Testis (tissue), 3 donors: Measurements from ENCODE around the gene PRPF6. TPM values are rescaled to one million over a fixed set of nuclear protein-coding genes. Genes with fewer than 3 reads are reported as not detected.
"Not testable (repeated sequence)": the region's sequence is repeated elsewhere in the genome, so short reads cannot be mapped to it uniquely, and the experiment has no call there.

ENCODE experiments used
- DNase-seq: peaks from one replicate; pipeline ENCODE4 v3.0.0-alpha.2; 2019
- H3K27ac ChIP-seq, 2 donors: fragments of 200-600 bp; sonication (generic); one replicate each; pipeline ENCODE4 v1.5.1; 2019
- H3K27me3 ChIP-seq: fragments of 200-600 bp; sonication (generic); one replicate; pipeline ENCODE4 v1.5.1; 2019
- H3K36me3 ChIP-seq: fragments of 200-600 bp; sonication (generic); one replicate; pipeline ENCODE4 v1.5.1; 2017; ENCODE audit warnings: low read depth; ENCODE audit errors: missing control alignments
- H3K4me1 ChIP-seq: fragments of 200-600 bp; sonication (generic); one replicate; pipeline ENCODE4 v1.5.1; 2019
- H3K4me3 ChIP-seq, 2 donors: fragments of 200-600 bp; sonication (generic); one replicate each; pipeline ENCODE4 v1.5.1; 2017 to 2019
- H3K9me3 ChIP-seq: fragments of 200-600 bp; sonication (generic); one replicate; pipeline ENCODE4 v1.5.1; 2017
- POLR2A ChIP-seq: fragments of 450-650 bp; IDR thresholded peaks from one replicate; pipeline ENCODE4 v1.6.1; 2017; ENCODE audit warnings: antibody characterized with exemption, mild to moderate bottlenecking, moderate library complexity
- WGBS, 2 donors: methylation state at CpG; one replicate each; pipeline ENCODE4 v1.1.5; 2018; 5-methylcytosine and 5-hydroxymethylcytosine counted together
- intact Hi-C: fragments of 100-400 bp; cut with DNase I; formaldehyde crosslinking; loops from one replicate; pipeline ENCODE4 v1.15.1; 2023; ENCODE audit warnings: low total_unique reads
- polyA plus RNA-seq: library from polyadenylated mRNA; stranded (reverse); fragments of 350-450 nt; fragmentation: Illumina TruSeq; extraction: RNeasy Lipid Tissue Mini Kit (QIAGEN cat#74804); gene quantifications from one replicate; pipeline ENCODE4 v1.2.3, GENCODE V29; 2014; ENCODE audit warnings: low read depth, low replicate concordance; ENCODE audit not compliant: insufficient read depth
- total RNA-seq, 2 donors: library from RNA; depleted of rRNA; stranded (reverse); fragments of >200 nt; gene quantifications; one replicate each; pipeline ENCODE4 v1.2.3, GENCODE V29; 2016
- TF ChIP-seq, protein P1 (sequence below), 3 experiments: fragments of 450-650 bp in 2 of 3; fragments of 200-600 bp in 1 of 3; sonication (generic) in 1 of 3; IDR thresholded peaks; one replicate each; pipeline ENCODE4 v1.5.1; 2016 to 2019; ENCODE audit warnings: antibody characterized with exemption in 3 of 3, mild to moderate bottlenecking in 2 of 3, moderate library complexity in 1 of 3

Gene PRPF6
- total and polyA plus RNA-seq, 3 donors from 2014 or later: 106 to 114 (median 107) TPM

- no peaks in the 10 kb centered on the region for H3K27me3 ChIP-seq
- no peak overlapping the region for H3K27ac ChIP-seq
- TF ChIP-seq POLR2A: no peak
- TF ChIP-seq, protein P1, sequence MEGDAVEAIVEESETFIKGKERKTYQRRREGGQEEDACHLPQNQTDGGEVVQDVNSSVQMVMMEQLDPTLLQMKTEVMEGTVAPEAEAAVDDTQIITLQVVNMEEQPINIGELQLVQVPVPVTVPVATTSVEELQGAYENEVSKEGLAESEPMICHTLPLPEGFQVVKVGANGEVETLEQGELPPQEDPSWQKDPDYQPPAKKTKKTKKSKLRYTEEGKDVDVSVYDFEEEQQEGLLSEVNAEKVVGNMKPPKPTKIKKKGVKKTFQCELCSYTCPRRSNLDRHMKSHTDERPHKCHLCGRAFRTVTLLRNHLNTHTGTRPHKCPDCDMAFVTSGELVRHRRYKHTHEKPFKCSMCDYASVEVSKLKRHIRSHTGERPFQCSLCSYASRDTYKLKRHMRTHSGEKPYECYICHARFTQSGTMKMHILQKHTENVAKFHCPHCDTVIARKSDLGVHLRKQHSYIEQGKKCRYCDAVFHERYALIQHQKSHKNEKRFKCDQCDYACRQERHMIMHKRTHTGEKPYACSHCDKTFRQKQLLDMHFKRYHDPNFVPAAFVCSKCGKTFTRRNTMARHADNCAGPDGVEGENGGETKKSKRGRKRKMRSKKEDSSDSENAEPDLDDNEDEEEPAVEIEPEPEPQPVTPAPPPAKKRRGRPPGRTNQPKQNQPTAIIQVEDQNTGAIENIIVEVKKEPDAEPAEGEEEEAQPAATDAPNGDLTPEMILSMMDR (IDR thresholded peaks at IDR 0.05): no peak
- no peak for DNase-seq
- no peaks in the 10 kb centered on the region for H3K4me1 ChIP-seq
- H3K36me3 ChIP-seq: no peaks in the 10 kb centered on the region
- H3K4me3 ChIP-seq: no peak overlapping the region
- no peaks in the 10 kb centered on the region for H3K9me3 ChIP-seq
- intact Hi-C loops: no loop called here
- 93 to 94% methylated on average over 2 to 3 of the region's 3 CpGs for WGBS, 2 donors
These were observed 26.0 kb downstream of the PRPF6 start for GRCh38 chr20:64006902-64007301.

DNA sequence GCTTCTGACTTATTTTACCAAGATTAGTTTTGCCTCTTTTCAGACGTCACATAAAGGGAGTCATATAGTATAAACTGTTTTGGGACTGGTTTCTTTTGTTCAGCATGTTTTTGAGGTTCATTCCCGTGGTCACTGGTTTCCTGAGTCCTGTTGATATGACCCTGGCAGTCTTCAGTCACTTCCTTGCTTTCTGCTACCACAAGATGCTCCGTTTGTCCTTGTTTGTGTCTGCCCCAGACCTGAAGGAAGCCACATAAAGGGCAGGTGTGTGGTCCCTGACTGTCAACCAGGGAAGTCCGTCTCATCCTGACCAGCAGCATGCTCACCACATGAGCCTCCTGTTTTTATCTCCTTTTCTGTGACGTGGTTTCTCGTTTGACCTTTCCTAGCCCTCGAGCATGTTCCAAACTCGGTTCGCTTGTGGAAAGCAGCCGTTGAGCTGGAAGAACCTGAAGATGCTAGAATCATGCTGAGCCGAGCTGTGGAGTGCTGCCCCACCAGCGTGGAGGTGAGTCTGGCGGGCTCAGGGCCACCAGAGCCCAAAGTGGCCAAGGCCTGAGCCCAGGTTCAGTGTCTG is 29.0 kb downstream of the PRPF6 start:
- intact Hi-C loops: no loop called here
- TF ChIP-seq, protein P1 (IDR thresholded peaks at IDR 0.05): no peak
- TF ChIP-seq POLR2A: no peak
- Histone ChIP-seq H3K27me3 (no peaks in the 10 kb centered on the region), H3K9me3 (no peaks in the 10 kb centered on the region), H3K4me3 (no peak overlapping the region), H3K4me1 (no peaks in the 10 kb centered on the region), H3K27ac (no peak overlapping the region), H3K36me3 (no peaks in the 10 kb centered on the region)
- no peak for DNase-seq
- 93 to 94% methylated on average over 13 of the region's 13 CpGs for WGBS, 2 donors

- no peak for DNase-seq
- no peaks in the 10 kb centered on the region for H3K9me3 ChIP-seq
- H3K4me1 ChIP-seq: no peaks in the 10 kb centered on the region
- H3K27me3 ChIP-seq: no peaks in the 10 kb centered on the region
- TF ChIP-seq, protein P1 (IDR thresholded peaks at IDR 0.05): no peak
- TF ChIP-seq POLR2A: no peak
- intact Hi-C loops: no loop called here
- no peaks in the 10 kb centered on the region for H3K36me3 ChIP-seq
- WGBS, 2 donors: 94 to 95% methylated on average over 8 of the region's 8 CpGs
- no peak overlapping the region for H3K27ac ChIP-seq
- no peak overlapping the region for H3K4me3 ChIP-seq
These were observed 29.8 kb downstream of the PRPF6 start for GRCh38 chr20:64010711-64011237.

DNA sequence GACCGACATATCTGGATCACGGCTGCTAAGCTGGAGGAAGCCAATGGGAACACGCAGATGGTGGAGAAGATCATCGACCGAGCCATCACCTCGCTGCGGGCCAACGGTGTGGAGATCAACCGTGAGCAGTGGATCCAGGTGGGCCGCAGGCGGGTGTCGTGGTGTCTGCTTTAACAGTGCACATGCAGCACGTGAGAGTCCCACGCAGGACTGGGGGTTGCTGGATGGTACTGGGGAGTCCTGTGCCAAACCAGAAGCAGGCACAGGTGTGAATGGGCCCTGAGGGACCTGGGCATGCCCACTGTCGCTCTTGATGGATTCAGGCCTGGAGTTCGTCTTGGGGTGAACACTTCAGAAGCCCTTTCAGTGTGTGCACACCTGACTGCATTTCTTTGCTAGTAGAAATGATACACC is 30.4 kb downstream of the PRPF6 start:
- Histone ChIP-seq H3K4me3 (no peak overlapping the region), H3K27ac (no peak overlapping the region), H3K9me3 (no peaks in the 10 kb centered on the region), H3K36me3 (no peaks in the 10 kb centered on the region), H3K4me1 (no peaks in the 10 kb centered on the region), H3K27me3 (no peaks in the 10 kb centered on the region)
- no peak for DNase-seq
- TF ChIP-seq POLR2A: no peak
- TF ChIP-seq, protein P1 (IDR thresholded peaks at IDR 0.05): no peak
- 96 to 97% methylated on average over 16 of the region's 16 CpGs for WGBS, 2 donors
- intact Hi-C loops: no loop called here

- H3K36me3 ChIP-seq, intact Hi-C loops, H3K9me3 ChIP-seq, H3K27ac ChIP-seq, H3K4me1 ChIP-seq, DNase-seq, H3K4me3 ChIP-seq, H3K27me3 ChIP-seq: not testable (repeated sequence)
- 86 to 94% methylated on average over 10 of the region's 20 CpGs for WGBS, 2 donors
These were observed 31.6 kb downstream of the PRPF6 start for GRCh38 chr20:64012385-64013154.
